Omental fat pad (tissue), 4 donors: ENCODE measurements around the gene JOSD1. TPM values are rescaled to one million over a fixed set of nuclear protein-coding genes. Genes with fewer than 3 reads are reported as not detected.
A peak's percentile ranks its signal among the peaks of the same experiment; 100 is the strongest.

ENCODE experiments used
- ATAC-seq: fragments of 150-250 bp; one replicate; pipeline ENCODE4 v1.9.1; 2016; ENCODE audit warnings: mild to moderate bottlenecking, moderate library complexity; ENCODE audit not compliant: low FRiP score
- DNase-seq: peaks from one replicate; pipeline ENCODE4 v3.0.0-alpha.2; 2019; ENCODE audit warnings: low spot score
- CTCF ChIP-seq, 3 donors: fragments of 450-650 bp; IDR thresholded peaks; one replicate each; pipeline ENCODE4 v1.5.1; 2016 to 2017; ENCODE audit warnings: antibody characterized with exemption in 3 of 3, mild to moderate bottlenecking in 3 of 3, moderate library complexity in 2 of 3
- total RNA-seq, 4 donors: library from RNA; depleted of rRNA; stranded (reverse); fragments of >200 nt; gene quantifications; one replicate each; pipeline ENCODE4 v1.1.0, GENCODE V29; 2016

Gene JOSD1
- total RNA-seq, 4 donors from 2014 or later: 61.9 to 130 (median 66.3) TPM

GRCh38 chr22:38733329-38733723 is 32.6 kb upstream of the JOSD1 start:
- peak in 1 of 3 donors; percentile 25 for TF ChIP-seq CTCF (IDR thresholded peaks at IDR 0.05)

GRCh38 chr22:38732251-38732815 is 31.6 kb upstream of the JOSD1 start:
- DNase-seq (no peak), ATAC-seq (no peak)
- TF ChIP-seq CTCF (IDR thresholded peaks at IDR 0.05): no peak

More at GRCh38 chr22:38733329-38733723, 32.6 kb upstream of the JOSD1 start:
- DNase-seq (no peak), ATAC-seq (peak; percentile 34)

- no peak for DNase-seq
- TF ChIP-seq CTCF (IDR thresholded peaks at IDR 0.05): no peak
- no peak for ATAC-seq
These were observed 31.0 kb upstream of the JOSD1 start for GRCh38 chr22:38731703-38732161.

GRCh38 chr22:38730411-38730871 is 29.7 kb upstream of the JOSD1 start:
- no peak for ATAC-seq
- TF ChIP-seq CTCF (IDR thresholded peaks at IDR 0.05): no peak
- DNase-seq: no peak

GRCh38 chr22:38729946-38730345 is 29.2 kb upstream of the JOSD1 start:
- DNase-seq (no peak), ATAC-seq (no peak)
- no peak for TF ChIP-seq CTCF (IDR thresholded peaks at IDR 0.05)

GRCh38 chr22:38728871-38729796 is 28.4 kb upstream of the JOSD1 start:
- ATAC-seq: no peak
- TF ChIP-seq CTCF (IDR thresholded peaks at IDR 0.05): no peak
- DNase-seq: no peak
